HT1080 (cell line): ENCODE data around the gene TRIM14. TPM values are rescaled to one million over a fixed set of nuclear protein-coding genes. Genes with fewer than 3 reads are reported as not detected.
"Not testable (repeated sequence)": the region's sequence is repeated elsewhere in the genome, so short reads cannot be mapped to it uniquely, and the experiment has no call there.

Experiments used
- DNase-seq: peaks from one replicate; pipeline ENCODE4 v3.0.0-alpha.2; 2015; ENCODE audit warnings: low read depth
- total RNA-seq: library from RNA; depleted of rRNA; stranded (reverse); fragments of >200 nt; shearing (Covaris generic); gene quantifications from 2 replicates; pipeline ENCODE4 v1.2.3, GENCODE V29; 2014

The TRIM14 gene
- total RNA-seq, 1 experiment from 2014 or later: 31.0 TPM

- no peak for DNase-seq
These were observed 34.6 kb downstream of the TRIM14 start for GRCh38 chr9:98084396-98084795.

- DNase-seq: no peak
These were observed 35.3 kb downstream of the TRIM14 start for GRCh38 chr9:98083566-98084183.

- no peak for DNase-seq
These were observed 35.9 kb downstream of the TRIM14 start for GRCh38 chr9:98083061-98083501.

- peak; percentile 77 for DNase-seq
These were observed 37.4 kb downstream of the TRIM14 start for GRCh38 chr9:98081477-98082219.

- no peak for DNase-seq
These were observed 38.2 kb downstream of the TRIM14 start for GRCh38 chr9:98080780-98081179.

GRCh38 chr9:98080326-98080725 is 38.7 kb downstream of the TRIM14 start:
- DNase-seq: no peak

GRCh38 chr9:98078895-98079294 is 40.1 kb downstream of the TRIM14 start:
- no peak for DNase-seq

GRCh38 chr9:98076514-98076890 is 42.5 kb downstream of the TRIM14 start:
- DNase-seq: not testable (repeated sequence)

GRCh38 chr9:98075332-98075805 is 43.7 kb downstream of the TRIM14 start:
- DNase-seq: peak; percentile 90

GRCh38 chr9:98074115-98074990 is 44.7 kb downstream of the TRIM14 start:
- peak; percentile 67 for DNase-seq

- no peak for DNase-seq
These were observed 47.3 kb downstream of the TRIM14 start for GRCh38 chr9:98071737-98072136.

- no peak for DNase-seq
These were observed 48.3 kb downstream of the TRIM14 start for GRCh38 chr9:98070704-98071103.

- DNase-seq: no peak
These were observed 49.5 kb downstream of the TRIM14 start for GRCh38 chr9:98069551-98069950.

GRCh38 chr9:98067184-98067583 is 51.8 kb downstream of the TRIM14 start:
- no peak for DNase-seq

GRCh38 chr9:98066235-98066634 is 52.8 kb downstream of the TRIM14 start:
- no peak for DNase-seq

- DNase-seq: no peak
These were observed 54.2 kb downstream of the TRIM14 start for GRCh38 chr9:98064623-98065392.

GRCh38 chr9:98062161-98062560 is 56.9 kb downstream of the TRIM14 start:
- no peak for DNase-seq

- DNase-seq: no peak
These were observed 61.8 kb downstream of the TRIM14 start for GRCh38 chr9:98057138-98057799.

GRCh38 chr9:98056269-98057137 is 62.5 kb downstream of the TRIM14 start, which contains the start of gene NANS:
Gene NANS, plus strand, starts transcription at chr9:98056732. Its CDS starts 77 bp downstream, at chr9:98056809.
- peak; percentile 98 for DNase-seq
